Right atrium auricular region (tissue), 2 donors: ENCODE measurements around the gene LILRA6. TPM values are rescaled to one million over a fixed set of nuclear protein-coding genes. Genes with fewer than 3 reads are reported as not detected.
"Not testable (repeated sequence)": the region's sequence is repeated elsewhere in the genome, so short reads cannot be mapped to it uniquely, and the experiment has no call there.

ENCODE experiments used
- DNase-seq: peaks from one replicate; pipeline ENCODE4 v3.0.0-alpha.2; 2019; ENCODE audit warnings: low spot score
- H3K27ac ChIP-seq, 2 donors: fragments of 200-600 bp; sonication (generic); 1 replicate in 1 of 2; 2 replicates in 1 of 2; pipeline ENCODE4 v1.5.1; 2016 to 2019
- H3K27me3 ChIP-seq, 2 donors: fragments of 200-600 bp; sonication (generic); one replicate each; pipeline versions ENCODE4 v1.5.1 to v1.6.0; 2017 to 2019
- H3K36me3 ChIP-seq: fragments of 200-600 bp; sonication (generic); one replicate; pipeline ENCODE4 v1.5.1; 2016
- H3K4me1 ChIP-seq, 2 donors: fragments of 200-600 bp; sonication (generic); one replicate each; pipeline versions ENCODE4 v1.5.1 to v1.6.0; 2017 to 2019
- H3K4me3 ChIP-seq, 2 donors: fragments of 200-600 bp; sonication (generic); 1 replicate in 1 of 2; 2 replicates in 1 of 2; pipeline ENCODE4 v1.5.1; 2017 to 2019; ENCODE audit warnings: mild to moderate bottlenecking in 1 of 2, moderate library complexity in 1 of 2
- H3K9me3 ChIP-seq, 2 donors: fragments of 200-600 bp; sonication (generic); one replicate each; pipeline ENCODE4 v1.5.1; 2019
- total RNA-seq, 2 donors: library from RNA; depleted of rRNA; stranded (reverse); fragments of >200 nt; gene quantifications; one replicate each; pipeline ENCODE4 v1.1.0, GENCODE V29; 2016
- TF ChIP-seq, protein P1 (sequence below), 2 donors: fragments of 200-600 bp; sonication (generic); IDR thresholded peaks; one replicate each; pipeline ENCODE4 v1.5.1; 2019; ENCODE audit warnings: antibody characterized with exemption in 2 of 2

LILRA6 gene
- total RNA-seq, 2 donors from 2014 or later, result 1.7 TPM; not detected in 1

DNA sequence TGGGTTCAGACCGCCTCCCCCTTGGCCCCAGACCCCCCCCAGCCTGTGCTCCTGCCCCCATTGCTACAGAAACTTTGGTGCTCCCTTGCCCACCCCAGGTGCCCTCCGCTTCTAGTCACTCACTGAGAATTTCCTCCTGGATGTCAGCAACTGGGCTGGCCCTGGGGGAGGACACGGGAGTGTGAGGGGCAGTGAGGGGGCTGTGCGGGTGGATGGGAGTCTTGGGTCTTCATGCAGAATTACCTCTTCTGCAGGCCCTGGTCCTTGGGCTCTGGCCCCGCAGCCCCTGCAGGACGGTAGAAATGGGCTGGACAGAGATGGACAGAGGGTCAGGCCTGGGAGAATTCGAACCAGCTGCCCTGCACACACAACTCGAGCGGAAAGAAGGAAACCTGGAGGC, 9.7 kb upstream of the LILRA6 start:
- Histone ChIP-seq H3K27ac (no peak overlapping the region), H3K36me3 (no peaks in the 10 kb centered on the region), H3K4me3 (no peak overlapping the region), H3K27me3 (no peaks in the 10 kb centered on the region), H3K4me1 (no peaks in the 10 kb centered on the region), H3K9me3 (no peaks in the 10 kb centered on the region)
- TF ChIP-seq, protein P1, sequence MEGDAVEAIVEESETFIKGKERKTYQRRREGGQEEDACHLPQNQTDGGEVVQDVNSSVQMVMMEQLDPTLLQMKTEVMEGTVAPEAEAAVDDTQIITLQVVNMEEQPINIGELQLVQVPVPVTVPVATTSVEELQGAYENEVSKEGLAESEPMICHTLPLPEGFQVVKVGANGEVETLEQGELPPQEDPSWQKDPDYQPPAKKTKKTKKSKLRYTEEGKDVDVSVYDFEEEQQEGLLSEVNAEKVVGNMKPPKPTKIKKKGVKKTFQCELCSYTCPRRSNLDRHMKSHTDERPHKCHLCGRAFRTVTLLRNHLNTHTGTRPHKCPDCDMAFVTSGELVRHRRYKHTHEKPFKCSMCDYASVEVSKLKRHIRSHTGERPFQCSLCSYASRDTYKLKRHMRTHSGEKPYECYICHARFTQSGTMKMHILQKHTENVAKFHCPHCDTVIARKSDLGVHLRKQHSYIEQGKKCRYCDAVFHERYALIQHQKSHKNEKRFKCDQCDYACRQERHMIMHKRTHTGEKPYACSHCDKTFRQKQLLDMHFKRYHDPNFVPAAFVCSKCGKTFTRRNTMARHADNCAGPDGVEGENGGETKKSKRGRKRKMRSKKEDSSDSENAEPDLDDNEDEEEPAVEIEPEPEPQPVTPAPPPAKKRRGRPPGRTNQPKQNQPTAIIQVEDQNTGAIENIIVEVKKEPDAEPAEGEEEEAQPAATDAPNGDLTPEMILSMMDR (IDR thresholded peaks at IDR 0.05), result no peak
- DNase-seq, result peak; percentile 9

DNA sequence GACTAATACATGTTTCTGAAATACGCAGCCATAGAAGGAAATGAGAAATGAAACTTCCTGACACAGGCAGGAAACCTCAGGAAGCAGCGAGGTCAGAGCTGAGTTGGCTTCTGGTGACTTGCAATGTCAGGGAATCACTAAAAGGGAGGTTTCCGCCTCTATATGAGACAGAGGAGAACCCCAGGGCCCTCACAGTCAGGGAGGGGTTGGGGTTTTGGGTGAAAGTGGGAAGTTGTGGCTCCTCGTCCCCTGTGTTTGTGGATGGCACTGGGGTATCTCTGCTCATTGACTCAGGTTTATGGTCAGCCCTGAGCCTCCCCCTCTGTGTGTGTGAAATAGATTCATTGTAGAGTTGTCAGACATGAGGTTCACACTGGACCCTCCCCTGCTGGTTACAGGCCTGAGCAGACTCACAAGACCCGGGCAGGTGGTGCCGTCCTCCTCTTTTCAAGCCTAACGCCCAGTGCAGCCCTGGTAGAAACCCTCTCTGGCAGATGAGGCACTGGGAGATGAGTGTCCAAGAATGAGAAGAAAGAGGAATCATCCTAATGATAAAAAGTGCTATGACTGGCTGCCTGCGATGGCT, 5.5 kb upstream of the LILRA6 start:
- Histone ChIP-seq H3K36me3 (no peaks in the 10 kb centered on the region), H3K4me1 (no peaks in the 10 kb centered on the region), H3K27ac (no peak overlapping the region), H3K27me3 (no peaks in the 10 kb centered on the region), H3K9me3 (no peaks in the 10 kb centered on the region), H3K4me3 (no peak overlapping the region)
- TF ChIP-seq, protein P1 (IDR thresholded peaks at IDR 0.05), result no peak
- peak; percentile 64 for DNase-seq

DNA sequence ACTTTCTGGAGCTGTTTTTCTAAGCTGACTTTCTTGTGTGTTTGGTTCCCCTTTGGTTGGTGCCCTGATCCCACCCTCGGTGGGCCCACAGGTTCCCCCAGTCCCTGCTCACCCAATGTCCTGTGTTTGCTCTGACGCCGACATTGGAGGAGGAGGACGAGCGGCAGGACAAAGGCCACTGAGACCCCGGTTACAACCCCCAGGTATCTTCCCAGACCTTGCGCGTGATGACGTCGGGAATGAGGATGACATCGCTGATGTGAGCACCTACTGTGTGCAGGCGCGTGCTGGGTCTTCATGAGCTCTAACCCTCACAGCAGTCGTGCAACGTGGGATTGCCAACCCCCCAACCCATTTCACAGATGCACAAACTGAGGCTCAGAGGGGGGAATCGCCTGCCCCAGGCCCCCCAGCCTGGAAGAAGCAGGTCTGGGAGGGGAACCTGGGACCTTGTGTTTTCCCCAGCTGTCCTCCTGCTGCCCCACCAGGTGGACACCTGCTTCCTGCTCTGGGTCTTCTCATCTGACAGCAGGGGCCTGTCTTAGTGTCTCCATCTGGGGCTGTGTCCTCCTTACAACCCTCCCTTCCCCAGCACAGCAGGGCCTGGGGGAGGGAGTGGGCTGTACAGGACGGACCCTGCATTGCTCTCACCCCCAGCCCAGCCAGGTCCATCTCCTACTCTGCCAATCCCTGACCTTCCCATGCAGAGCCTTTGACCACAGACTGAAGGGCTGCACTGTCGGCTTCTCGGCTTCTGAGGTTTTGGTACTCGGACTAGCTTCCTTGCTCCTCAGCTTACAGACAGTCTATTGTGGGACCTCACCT, 4.7 kb upstream of the LILRA6 start:
- Histone ChIP-seq H3K27me3 (no peaks in the 10 kb centered on the region), H3K27ac (no peak overlapping the region), H3K9me3 (no peaks in the 10 kb centered on the region), H3K4me1 (no peaks in the 10 kb centered on the region), H3K4me3 (no peak overlapping the region), H3K36me3 (no peaks in the 10 kb centered on the region)
- TF ChIP-seq, protein P1 (IDR thresholded peaks at IDR 0.05), result no peak
- DNase-seq, result peak; percentile 43

- no peaks in the 10 kb centered on the region for H3K4me1 ChIP-seq
- TF ChIP-seq, protein P1 (IDR thresholded peaks at IDR 0.05), result no peak
- H3K36me3 ChIP-seq, result no peaks in the 10 kb centered on the region
- no peak overlapping the region for H3K27ac ChIP-seq
- no peaks in the 10 kb centered on the region for H3K27me3 ChIP-seq
- no peak overlapping the region for H3K4me3 ChIP-seq
- peak; percentile 30 for DNase-seq
- H3K9me3 ChIP-seq, result no peaks in the 10 kb centered on the region
These were observed 3.3 kb upstream of the LILRA6 start for GRCh38 chr19:54245936-54246335.

- not testable (repeated sequence) for H3K27me3 ChIP-seq, H3K9me3 ChIP-seq, H3K4me3 ChIP-seq, H3K36me3 ChIP-seq, H3K27ac ChIP-seq, DNase-seq, H3K4me1 ChIP-seq
These were observed 1.2 kb upstream of the LILRA6 start for GRCh38 chr19:54243809-54244208.

- not testable (repeated sequence) for H3K27me3 ChIP-seq, H3K36me3 ChIP-seq, H3K27ac ChIP-seq, H3K4me1 ChIP-seq, H3K9me3 ChIP-seq, DNase-seq, H3K4me3 ChIP-seq
These were observed 356 bp downstream of the LILRA6 start for GRCh38 chr19:54242234-54242633.

DNA sequence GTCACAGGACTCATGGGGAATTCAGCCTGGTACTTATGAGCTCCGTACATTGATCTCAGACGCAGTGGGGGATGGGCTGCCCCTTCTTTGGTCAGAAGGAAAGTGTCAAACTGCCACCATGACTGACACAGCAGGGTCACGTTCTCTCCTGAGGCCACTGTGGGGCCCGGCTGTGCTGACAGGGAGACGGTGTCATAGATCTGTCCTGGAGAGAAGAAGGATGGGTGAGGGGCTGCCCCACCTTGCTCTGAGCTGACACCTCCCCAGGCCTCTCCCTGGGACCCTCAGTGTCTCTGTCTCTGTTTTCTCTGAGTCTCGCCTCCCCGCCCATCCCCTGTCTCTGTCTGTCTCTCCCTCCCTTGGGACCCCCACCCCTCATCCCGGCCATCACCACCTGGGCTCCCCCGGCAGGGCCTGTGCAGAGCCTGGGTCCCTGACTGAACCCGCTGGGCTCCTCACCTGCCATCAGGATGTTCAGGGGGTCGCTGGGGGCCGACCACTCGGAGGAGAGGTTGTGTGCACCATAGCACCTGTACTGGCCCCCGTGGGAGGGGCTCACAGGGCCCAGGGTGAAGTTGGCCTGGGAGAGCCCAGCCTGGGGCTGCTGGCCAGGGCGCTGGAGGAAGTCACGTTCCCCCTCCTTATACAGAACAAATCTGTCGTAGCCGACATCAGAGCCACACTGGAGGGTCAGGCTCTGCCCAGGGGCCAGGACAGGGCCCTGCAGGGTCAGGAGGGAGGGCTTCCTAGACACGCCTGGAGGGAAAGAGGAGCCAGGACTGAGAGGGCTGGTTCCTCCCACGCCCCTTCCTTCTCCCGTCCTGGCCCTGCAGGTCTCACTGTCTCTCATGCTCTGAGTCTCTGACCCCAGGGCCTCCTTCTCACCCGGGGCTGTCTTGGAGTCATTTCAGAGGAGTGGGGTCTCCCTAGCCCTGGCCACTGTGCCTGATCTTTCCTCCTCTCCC, 1.9 kb downstream of the LILRA6 start:
- H3K27me3 ChIP-seq, H3K4me3 ChIP-seq, H3K4me1 ChIP-seq, DNase-seq, H3K9me3 ChIP-seq, H3K27ac ChIP-seq, H3K36me3 ChIP-seq: not testable (repeated sequence)

- H3K36me3 ChIP-seq, DNase-seq, H3K9me3 ChIP-seq, H3K4me1 ChIP-seq, H3K27me3 ChIP-seq, H3K4me3 ChIP-seq, H3K27ac ChIP-seq: not testable (repeated sequence)
These were observed 2.9 kb downstream of the LILRA6 start for GRCh38 chr19:54239491-54240371.
